GM10248 (cell line): ENCODE results near the gene STEAP1B.

Source experiments
- CTCF ChIA-PET: fragments of 300-600 bp; sonication (Branson Sonifier 250); formaldehyde crosslinking; extraction: SDS; loops from one replicate; lab custom pipeline; 2021; ENCODE audit warnings: antibody characterized with exemption; lab: Yijun Ruan, JAX
- POLR2A ChIA-PET: fragments of 350-650 bp; sonication (Branson Sonifier 250); formaldehyde crosslinking; extraction: SDS; loops from one replicate; lab custom pipeline; 2020; ENCODE audit warnings: antibody characterized with exemption; lab: Yijun Ruan, JAX
- DNase-seq: peaks from one replicate; pipeline ENCODE4 v3.0.0; 2012; ENCODE audit errors: extremely low spot score
- TF ChIP-seq, protein P1 (sequence below): IDR thresholded peaks from 2 replicates; pipeline ENCODE4 v1.5.1; 2012; ENCODE audit warnings: mild to moderate bottlenecking, low read depth; ENCODE audit errors: extremely low read depth, missing control alignments, control extremely low read depth

Gene STEAP1B

DNA sequence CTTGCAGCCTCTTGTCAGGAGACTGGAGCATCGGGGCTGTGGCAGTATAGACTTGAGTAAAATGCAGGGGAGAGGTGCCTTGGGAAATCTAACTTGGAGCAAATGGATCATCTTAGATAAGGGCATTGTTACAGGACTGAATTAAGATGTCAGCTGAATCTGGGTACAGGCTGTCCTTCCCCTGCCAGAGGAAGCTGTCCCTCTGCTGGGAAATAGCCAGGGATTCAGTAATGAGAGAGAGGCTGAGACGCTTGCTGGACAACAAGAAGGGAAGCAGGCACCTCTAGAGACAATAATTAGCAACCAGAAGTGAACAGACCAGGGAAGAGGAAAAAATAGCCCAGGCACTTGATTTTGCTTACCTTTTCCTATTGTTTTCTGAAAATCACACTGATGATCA, 122.3 kb downstream of the STEAP1B start:
- CTCF ChIA-PET = interaction anchor here (5.0 kb wide), 1 partner anchor 12 kb away, joined by 18 read pairs; no protein-coding TSS in a partner anchor
- no peak for DNase-seq
- POLR2A ChIA-PET = no interaction called here
- TF ChIP-seq, protein P1, sequence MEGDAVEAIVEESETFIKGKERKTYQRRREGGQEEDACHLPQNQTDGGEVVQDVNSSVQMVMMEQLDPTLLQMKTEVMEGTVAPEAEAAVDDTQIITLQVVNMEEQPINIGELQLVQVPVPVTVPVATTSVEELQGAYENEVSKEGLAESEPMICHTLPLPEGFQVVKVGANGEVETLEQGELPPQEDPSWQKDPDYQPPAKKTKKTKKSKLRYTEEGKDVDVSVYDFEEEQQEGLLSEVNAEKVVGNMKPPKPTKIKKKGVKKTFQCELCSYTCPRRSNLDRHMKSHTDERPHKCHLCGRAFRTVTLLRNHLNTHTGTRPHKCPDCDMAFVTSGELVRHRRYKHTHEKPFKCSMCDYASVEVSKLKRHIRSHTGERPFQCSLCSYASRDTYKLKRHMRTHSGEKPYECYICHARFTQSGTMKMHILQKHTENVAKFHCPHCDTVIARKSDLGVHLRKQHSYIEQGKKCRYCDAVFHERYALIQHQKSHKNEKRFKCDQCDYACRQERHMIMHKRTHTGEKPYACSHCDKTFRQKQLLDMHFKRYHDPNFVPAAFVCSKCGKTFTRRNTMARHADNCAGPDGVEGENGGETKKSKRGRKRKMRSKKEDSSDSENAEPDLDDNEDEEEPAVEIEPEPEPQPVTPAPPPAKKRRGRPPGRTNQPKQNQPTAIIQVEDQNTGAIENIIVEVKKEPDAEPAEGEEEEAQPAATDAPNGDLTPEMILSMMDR = no peak

DNA sequence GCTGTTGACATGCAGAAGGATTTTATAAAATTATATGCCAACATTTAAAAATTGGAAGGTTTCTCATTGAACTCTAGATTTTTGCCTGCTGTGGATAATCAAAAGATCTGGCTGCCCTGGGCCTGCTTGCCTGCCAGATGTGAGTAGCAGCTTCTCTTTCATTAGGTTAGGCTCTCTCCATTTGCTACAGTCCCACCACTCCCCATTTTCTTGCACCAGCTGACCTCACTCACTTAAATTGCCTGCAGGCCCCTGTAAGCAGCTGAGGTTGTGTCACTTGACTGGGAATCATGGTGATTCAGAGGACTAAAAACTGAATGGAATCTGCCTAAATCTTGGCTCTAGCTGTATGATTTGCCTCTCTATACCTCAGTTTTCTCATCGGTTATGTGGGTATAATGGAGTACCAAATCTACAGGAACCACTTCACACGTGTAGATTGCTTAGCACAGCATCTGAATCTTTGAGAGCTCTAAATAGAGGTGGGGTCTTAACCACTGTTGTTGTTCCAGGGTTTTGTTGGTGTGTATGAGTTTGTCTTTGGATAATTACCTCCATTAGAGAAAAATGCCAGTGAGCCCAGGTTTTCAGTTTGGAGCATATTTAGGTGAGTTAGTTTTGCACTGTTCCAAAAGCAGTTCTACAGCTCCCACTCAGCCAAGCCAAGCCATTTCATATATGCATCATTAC, 124.5 kb downstream of the STEAP1B start:
- TF ChIP-seq, protein P1 = no peak
- DNase-seq = no peak
- ChIA-PET CTCF (interaction anchor here (0.9 to 5.0 kb wide), 6 partner anchors 9 to 265 kb away, joined by 3 to 18 read pairs (median 3); no protein-coding TSS in a partner anchor), POLR2A (no interaction called here)

DNA sequence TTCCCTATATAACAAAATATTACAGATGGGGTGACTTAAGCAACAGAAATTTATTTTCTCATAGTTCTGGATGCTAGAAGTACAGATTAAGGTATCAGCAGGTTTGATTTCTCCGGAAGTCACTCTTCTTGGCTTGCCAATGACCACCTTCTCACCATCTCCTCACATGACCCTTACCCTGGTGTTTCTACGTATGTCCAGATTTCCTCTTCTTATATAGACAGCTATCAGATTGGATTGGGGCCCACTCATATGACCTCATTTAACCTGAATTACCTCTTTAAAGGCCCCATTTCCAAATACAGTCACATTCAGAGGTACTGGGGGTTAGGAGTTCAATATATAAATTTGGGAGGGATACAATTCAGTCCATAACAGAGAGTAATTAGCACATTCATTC, 126.1 kb downstream of the STEAP1B start:
- POLR2A ChIA-PET = no interaction called here
- CTCF ChIA-PET = interaction anchor here (1.2 to 4.4 kb wide), 3 partner anchors 8 to 12 kb away, joined by 3 to 23 read pairs (median 4); no protein-coding TSS in a partner anchor
- TF ChIP-seq, protein P1 = no peak
- no peak for DNase-seq

DNA sequence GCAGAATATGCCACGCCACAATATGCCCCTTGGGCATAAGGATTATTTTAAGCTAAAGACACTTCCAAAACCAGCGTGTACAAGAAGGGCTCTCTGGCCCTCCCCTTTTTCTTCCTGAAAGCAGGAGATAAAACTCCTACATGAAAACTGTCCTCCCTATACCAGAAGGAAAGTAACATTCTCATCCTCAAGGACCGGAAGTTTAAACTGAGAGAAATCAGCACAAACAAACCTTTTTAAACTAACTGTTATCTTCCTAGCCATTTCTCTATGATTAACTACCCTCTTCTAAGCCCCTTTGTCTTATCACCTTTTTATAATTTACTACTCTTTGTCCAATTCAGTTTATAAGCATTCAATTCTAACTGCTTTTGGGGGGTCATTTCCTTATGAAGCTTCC, 126.6 kb downstream of the STEAP1B start:
- POLR2A ChIA-PET = no interaction called here
- no peak for DNase-seq
- CTCF ChIA-PET = interaction anchor here (1.2 to 4.4 kb wide), 3 partner anchors 8 to 12 kb away, joined by 3 to 23 read pairs (median 4); no protein-coding TSS in a partner anchor
- TF ChIP-seq, protein P1 = no peak

DNA sequence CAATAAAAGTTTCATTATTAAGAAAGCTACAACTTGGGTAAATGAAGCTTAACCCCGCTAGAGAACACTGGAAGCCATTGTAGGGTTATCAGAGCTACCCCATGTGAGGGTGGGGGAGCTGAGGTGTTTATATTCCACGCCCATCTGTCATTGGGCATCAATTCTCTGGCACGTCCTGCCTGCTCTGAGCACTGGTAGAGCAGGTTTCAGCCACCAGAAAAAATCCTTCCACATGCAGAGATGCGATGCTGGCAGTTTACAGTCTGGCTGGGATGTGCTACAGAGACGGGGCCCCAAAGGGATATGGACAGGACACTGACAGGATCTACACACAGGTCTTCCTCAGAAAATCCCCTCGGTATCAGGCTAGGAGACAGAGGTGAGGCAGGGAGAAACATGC, 127.1 kb downstream of the STEAP1B start:
- TF ChIP-seq, protein P1 = no peak
- DNase-seq = no peak
- ChIA-PET POLR2A (no interaction called here), CTCF (interaction anchor here (1.3 to 4.4 kb wide), 3 partner anchors 10 to 263 kb away, joined by 4 to 23 read pairs (median 6); no protein-coding TSS in a partner anchor)

DNA sequence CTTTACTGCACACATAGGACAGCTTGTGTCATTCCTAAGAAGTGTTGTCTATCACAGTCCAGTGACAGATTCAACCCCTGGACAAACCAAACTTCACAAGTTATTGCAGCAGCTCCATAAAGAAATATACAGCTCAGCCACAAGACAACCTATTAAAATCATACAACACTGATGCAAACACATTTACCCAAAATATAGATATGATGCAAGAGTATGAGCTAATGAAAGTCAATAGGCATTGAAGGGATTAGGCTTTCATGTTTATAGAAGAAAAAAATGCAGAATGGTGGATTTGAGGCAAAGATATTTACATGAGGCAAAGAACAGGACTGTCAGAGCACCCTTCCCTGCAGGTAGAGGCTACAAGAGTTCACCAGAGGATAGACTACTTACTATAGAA, 128.1 kb downstream of the STEAP1B start:
- ChIA-PET CTCF (interaction anchor here (1.1 to 4.4 kb wide), 5 partner anchors 10 to 262 kb away, joined by 3 to 23 read pairs (median 4); no protein-coding TSS in a partner anchor), POLR2A (no interaction called here)
- no peak for DNase-seq
- TF ChIP-seq, protein P1 = no peak
